ENCODE data around the gene PITPNC1.

DNA sequence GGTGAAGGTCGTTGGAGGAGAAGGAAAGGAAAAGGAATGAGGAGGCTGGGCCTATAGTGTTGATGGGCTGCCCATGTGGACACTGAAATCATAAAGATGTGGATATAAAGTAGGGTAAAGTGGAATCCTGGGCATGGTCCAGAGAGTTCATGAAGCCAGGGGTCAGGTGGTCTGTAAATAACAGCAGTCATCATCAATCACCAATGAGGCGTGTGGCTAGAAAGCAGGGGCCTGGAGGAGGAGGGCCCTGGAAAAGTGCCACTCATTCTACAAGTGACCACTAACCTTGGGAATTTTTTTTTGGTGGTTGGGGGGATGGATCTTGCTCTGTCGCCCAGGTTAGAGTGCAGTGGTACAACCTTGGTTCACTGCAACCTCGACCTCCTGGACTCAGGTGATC lies 225.4 kb downstream of the PITPNC1 start:
- TF ChIP-seq EZH2 (IDR thresholded peaks at IDR 0.05; ENCODE audit: insufficient read depth, poor library complexity, severe bottlenecking) = no peak
- no peak for TF ChIP-seq EZH2phosphoT487 (IDR thresholded peaks at IDR 0.05; ENCODE audit: insufficient read depth, low read depth)

All from GM23248 (cell line).